NK-92 (cell line): Measurements from ENCODE around the gene CCNG2.

Experiments used
- DNase-seq: peaks from one replicate; lab custom pipeline; 2025; ENCODE audit not compliant: unreplicated experiment; lab: John Stamatoyannopoulos, UW

CCNG2 gene

DNA sequence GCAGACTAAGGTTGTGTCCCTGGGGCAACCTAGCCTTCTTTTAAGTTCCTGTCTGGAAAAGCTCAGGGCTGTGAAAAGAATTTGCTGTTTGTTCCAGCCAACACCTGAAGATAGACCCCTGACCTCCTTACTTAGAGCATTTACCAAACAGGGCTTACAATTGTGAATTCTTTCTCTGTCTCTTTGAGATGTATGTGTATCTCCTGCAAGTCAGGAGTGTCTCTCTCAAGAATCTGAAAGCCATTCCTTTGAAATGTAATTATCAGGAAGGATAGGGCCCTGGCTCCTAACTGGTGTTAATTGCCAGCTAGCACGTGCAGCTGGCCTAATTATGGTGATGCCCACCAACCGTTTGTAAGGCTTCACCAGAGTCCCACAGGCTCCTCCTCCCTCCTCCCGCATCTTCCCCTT, 18.2 kb downstream of the CCNG2 start:
- no peak for DNase-seq

GRCh38 chr4:77176640-77177039, 19.6 kb downstream of the CCNG2 start:
- DNase-seq: no peak

- no peak for DNase-seq
These were observed 20.2 kb downstream of the CCNG2 start for GRCh38 chr4:77177199-77177598.

- no peak for DNase-seq
These were observed 21.6 kb downstream of the CCNG2 start for GRCh38 chr4:77178560-77178959.

DNA sequence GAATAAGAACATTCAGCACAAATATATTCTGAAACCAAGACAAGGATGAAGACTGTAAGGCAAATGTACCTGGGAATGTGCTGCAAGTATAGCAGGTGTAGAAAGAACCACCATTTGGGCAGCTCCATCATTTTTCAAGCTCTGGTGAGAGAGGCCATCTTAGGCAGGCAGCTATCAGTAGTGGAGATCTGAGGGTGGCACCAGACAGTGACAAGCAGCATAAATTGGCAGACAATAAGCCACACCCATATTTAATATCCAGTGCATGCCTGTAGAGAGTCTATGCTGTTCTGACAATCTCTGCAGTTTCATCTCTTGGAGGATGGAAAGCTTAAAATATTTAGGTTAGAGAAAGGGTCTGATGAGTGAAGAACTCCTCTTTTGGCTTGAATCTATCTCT, 22.5 kb downstream of the CCNG2 start:
- no peak for DNase-seq

GRCh38 chr4:77181720-77182119, 24.7 kb downstream of the CCNG2 start:
- no peak for DNase-seq

DNA sequence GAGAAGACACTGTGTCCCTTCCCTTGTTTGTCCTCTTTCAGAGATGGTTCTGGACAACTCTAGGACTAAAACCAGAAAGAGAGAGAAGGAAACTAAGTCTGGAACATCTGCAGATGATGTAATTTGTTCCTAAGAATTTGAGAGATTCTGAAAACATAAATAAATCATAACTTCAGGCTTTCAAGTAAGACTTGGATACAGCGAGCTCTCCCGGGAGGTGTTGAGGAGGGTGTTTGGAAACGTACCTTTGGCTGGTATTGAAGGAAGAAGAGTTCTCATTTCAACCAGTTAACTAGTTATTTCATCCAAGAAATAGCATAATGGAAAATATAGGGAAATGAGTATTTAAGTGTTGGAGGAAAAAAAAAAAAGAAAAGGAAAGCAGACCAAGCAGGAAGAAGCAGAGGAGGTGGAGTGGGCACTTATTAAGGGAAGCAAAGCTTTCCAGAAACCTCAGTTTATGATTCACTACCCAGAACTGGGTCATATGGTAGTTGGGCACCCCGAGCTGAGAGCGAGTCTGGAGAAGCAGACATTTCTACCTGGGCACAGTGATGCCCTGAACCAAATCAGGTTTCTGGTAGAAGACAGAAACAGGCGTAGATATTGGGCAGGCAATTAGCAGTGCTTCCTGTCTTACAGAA, 26.9 kb downstream of the CCNG2 start:
- no peak for DNase-seq

- DNase-seq: no peak
These were observed 28.0 kb downstream of the CCNG2 start for GRCh38 chr4:77184974-77185373.

GRCh38 chr4:77185686-77186085, 28.7 kb downstream of the CCNG2 start:
- no peak for DNase-seq

GRCh38 chr4:77187322-77187721, 30.3 kb downstream of the CCNG2 start:
- no peak for DNase-seq

GRCh38 chr4:77188498-77189220, 31.7 kb downstream of the CCNG2 start:
- DNase-seq: no peak

DNA sequence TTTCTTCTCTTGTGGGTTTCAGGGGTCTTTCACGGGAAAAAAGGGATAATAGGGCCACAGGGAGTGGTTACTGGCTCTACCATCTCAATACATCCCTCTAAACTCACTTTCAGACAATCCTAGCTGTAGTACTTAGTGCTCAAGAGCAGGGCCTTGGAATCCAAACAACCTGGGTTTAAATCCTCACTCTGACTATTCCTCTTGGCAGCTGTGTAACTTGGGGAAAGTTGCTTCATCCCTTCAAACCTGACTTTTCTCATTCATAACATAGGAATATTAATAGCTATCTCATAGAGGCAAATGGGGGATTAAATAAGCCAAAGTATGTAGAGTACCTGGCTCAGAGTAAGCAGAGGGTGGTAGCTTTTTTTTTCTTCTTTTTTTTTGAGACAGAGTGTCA, 32.4 kb downstream of the CCNG2 start:
- no peak for DNase-seq

DNA sequence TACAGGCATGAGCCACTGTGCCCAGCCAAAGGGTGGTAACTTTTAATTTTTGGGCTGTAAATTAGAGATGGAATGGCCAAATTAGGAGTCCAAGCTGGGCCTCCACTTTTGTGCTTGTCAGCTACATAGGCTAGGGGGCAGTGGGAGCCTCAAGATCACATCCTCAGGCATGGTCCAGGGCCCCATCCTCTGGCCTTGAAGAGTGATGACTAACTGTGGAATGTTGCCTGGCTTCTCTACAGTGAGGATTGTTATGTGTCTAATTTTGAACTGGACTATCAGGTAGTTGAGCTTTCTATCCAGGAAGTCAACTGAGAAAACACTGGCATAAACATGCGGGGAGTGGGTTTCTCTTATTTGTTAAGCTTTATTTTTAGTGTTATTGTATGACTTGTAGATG, 33.0 kb downstream of the CCNG2 start:
- no peak for DNase-seq

GRCh38 chr4:77193046-77193445, 36.0 kb downstream of the CCNG2 start:
- DNase-seq: no peak

- no peak for DNase-seq
These were observed 36.6 kb downstream of the CCNG2 start for GRCh38 chr4:77193511-77194102.

GRCh38 chr4:77194366-77194765, 37.4 kb downstream of the CCNG2 start:
- DNase-seq: no peak

- DNase-seq: no peak
These were observed 38.0 kb downstream of the CCNG2 start for GRCh38 chr4:77194989-77195388.

DNA sequence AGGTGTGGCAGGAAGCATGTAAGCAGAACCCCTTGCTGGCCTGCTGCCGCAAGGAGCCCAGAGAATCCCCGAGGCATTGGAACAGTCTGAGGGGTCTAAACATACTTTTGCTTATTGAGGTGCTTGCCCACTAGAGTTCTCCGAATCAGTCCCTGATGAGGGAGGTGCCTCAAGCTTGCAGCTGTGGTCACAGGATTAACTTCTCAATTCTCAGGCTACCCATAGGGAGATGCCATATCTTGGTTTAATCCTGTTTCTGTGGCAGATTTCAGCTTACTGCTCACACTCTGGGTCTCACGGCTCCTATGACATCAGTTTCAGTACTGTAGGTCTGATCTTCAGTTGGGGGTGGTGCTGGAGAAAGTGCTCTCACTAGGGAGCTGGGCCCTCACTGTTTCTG, 39.9 kb downstream of the CCNG2 start:
- no peak for DNase-seq

GRCh38 chr4:77197361-77197760, 40.4 kb downstream of the CCNG2 start:
- DNase-seq: no peak

GRCh38 chr4:77197831-77198230, 40.8 kb downstream of the CCNG2 start:
- DNase-seq: no peak

- no peak for DNase-seq
These were observed 42.3 kb downstream of the CCNG2 start for GRCh38 chr4:77199276-77199675.

- no peak for DNase-seq
These were observed 42.7 kb downstream of the CCNG2 start for GRCh38 chr4:77199701-77200100.
